Activated effector memory CD4-positive, alpha-beta T cell treated with Interleukin-2 at 50 U/mL for 16 hours (primary cell): Measurements from ENCODE around the gene GIT1.
A peak's percentile ranks its signal among the peaks of the same experiment; 100 is the strongest.

Experiments used
- DNase-seq: peaks from one replicate; pipeline ENCODE4 v3.0.0-alpha.2; 2020

The GIT1 gene

DNA sequence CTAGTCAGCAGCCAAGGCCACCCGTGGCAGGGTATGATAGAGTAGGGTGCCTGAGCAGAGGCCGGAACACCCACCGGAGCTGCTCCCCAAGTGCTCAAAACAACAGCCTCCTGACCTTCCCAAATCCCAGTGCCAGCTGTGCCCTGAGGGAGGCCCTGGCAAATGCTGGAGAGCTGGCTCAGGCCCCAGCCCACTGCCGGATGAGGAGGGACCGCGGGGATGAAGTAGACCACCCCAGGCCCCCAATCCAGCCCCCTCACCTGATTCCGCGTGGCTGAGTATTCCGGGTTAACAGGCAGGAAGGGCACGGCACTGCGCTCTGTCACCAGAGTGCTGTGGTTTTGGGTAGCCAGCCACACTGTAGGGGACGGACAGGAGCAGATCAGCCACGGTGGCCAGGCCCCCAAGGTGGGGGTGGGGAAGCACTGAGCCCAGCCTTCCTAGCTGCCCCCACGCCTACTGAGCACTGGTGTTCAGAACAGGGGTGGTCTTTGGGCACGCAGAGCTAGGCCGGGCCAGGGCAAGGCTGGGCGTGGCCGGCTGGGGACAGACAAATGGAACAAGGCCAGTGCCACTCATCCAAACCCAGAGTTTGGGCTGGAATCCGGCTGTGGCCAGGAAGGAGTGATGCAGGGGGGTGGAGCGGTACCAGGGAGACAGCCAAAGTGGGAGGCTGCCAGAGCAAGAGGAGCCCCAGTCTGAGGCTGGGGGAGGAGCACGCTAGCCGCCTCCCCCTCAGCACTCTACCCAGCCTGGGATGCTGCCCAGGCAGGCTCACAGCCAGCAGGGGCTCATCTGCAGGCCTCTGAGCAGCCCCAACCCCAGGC, 11.8 kb downstream of the GIT1 start:
- no peak for DNase-seq

DNA sequence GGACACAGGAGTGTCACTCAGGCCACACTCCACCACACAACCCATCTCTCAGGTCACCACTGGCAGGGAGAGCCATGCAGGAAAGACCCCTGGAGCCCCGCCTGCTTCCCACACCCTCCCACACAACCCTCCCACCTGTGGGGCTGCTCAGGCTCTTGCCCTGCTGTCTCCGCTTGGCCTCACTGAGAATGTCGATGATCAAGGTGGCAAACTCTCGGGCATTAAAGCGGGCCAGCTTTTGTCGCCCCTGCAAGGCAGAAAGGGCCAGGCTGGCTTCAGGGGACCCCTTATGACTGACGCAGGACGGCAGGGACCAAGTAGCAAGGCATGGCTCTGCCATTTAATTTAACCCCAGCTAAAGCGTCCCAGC, 12.5 kb downstream of the GIT1 start:
- no peak for DNase-seq

DNA sequence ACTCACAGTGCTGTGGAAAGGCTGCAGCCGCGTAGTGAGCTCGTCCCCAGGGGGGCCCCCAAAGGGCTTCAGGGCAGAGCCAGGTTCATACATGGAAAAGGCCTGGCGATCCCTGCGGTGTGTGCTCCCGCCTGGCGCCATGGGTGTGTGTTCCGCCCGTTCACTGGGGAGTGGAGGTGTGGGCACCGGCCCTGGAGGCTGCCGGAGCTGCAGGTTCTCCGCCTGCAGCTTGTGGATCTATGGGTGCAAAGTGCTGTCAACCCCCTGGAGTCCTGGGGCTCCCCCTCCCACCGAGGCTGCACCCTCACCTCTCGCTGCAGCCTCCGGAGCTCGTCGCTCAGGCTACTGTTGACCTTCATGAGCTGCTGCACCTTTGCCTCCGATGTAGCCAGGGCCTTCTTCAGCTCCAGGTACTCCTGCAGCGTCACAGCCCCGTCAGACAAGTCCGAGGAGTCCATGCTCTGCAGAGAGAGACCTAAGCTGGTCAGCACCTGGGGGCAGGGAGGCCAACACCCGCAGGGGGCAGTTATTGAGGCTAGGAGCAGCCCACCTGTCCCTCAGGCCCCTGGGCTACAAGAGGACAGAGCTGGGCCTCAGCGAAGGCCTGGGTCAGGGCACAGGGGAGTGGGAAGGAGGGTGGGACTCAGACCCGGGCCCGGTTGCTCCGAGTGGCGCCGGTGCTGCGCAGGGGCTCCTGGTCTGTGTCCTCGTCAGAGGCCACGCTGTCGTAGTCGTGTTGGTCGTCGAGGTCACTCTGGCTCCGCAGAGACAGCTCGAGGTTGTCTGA, 13.0 kb downstream of the GIT1 start:
- DNase-seq, result no peak

DNA sequence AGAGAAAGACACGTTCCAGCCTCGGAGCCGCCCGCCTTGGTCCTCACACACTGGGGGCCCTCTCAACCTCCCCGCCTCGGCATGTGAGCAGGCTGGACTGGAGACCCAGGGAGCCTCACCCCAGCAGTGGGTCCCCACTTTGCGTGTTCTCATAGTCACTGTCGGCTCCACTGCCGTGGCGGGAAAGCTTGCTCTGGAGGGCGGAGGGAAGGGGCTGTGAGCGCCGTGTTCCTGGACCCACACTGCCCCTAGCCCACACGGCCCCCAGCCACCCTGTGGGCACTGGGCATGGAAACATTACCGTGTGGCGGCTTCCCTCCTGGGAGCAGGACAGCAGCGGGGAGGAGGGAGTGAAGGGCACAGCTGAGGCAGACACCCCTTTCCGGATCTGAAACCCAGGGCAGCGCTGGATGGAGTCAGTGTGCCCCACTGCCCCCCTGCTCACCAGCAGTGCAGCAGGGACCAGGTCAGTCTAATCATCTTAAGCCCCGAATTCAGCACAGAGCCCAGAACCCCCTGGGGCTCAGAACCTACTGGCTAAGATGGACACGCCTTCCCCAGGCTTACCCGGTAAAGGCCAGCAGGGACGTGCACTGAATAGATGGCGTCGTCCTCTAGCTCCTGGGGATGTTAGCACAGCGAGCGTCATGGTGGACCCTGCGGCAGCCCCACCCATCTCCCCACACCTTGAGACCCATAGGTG, 13.8 kb downstream of the GIT1 start:
- DNase-seq, result no peak

DNA sequence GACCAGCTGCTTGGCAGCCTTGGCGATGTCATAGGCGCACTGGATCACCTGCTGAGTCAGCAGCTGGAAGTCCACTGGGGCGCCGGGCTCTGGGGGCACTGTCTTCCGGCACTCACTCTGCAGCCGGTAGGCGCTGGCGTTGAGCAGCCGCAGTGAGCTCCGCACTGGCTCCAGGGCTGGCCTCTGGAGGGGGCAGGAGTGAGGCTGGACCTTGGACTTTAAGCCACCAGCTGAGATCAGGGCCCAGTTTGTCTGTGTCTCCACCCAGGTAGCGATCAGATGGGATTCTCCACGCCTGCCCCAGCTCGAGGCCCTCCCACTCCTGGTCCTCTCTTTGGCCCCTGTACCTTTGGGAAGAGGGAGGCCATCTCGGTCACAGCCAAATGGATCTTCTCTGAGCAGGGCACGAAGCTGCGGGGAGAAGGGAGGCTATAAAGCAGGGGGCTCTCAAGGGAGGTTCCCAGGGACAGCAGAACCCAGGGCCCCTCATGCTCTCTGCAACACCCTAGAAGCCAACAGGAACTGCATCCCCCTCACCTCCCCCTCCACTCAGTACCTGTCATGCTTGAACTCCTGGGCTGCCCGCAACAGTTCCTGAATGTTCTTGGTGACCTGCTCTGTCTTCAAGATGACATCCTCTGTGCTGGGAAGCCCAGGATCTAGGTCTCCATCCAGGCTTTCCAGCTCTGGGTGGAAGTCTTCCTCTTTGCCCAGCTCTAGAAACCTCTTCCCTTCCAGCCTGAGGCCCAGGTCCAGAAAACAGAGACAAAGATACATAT, 14.5 kb downstream of the GIT1 start:
- no peak for DNase-seq

DNA sequence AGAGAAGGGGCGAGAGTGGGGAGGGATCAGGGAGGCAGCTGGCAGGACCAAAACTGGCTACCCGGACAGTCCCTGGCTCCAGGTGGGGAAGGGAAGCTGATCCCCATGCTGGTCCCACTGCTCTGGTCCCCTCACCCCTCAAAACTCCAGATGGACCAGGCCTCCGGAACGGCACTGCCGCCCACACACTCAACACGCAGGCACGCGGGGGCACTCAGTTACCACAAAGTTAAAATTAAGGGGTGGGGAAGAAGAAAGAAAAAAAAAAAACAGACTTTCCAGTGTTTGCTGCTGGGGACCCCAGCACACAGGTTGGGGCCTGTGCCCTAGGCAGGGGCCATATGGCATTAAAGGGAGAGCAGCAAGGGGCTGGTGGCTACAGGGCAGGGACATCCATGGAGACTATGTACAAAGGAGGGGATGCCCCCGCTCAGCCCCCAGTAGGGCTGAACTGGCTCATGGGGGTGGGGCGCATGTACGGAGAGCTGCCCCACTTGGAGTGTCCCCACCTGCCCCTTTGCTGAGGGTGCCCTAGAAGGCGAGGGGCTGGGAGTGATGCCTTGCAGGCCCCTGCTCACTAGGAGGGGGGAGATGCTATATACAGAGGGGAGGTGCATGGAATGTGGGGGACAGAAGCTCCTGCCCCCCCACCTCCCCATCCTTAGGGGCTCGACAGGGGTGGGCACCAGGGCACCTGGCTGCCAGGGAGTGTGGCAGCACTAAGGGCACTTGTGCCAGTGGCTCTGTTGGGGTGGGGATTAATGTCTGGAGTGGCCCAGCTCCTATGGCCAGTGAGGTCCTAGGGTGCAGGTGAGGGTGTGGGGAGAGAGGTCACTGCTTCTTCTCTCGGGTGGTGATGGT, 15.3 kb downstream of the GIT1 start:
- DNase-seq, result no peak

DNA sequence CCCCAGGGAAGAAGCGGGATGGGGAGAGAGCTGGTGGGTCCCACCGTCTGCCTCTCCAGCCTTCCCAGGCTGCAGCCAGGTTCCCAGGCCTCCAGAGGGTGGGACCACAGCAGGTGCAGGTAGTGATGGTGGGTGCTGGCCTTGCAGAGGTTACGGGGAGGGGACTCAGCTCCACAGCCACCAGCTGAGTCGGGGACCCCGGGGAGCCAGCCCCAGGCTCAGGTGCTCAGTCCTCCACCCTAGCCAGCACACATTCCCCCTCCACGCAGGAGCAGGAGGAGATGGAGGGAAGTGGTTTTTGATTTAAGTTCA, 15.9 kb downstream of the GIT1 start:
- DNase-seq, result no peak

DNA sequence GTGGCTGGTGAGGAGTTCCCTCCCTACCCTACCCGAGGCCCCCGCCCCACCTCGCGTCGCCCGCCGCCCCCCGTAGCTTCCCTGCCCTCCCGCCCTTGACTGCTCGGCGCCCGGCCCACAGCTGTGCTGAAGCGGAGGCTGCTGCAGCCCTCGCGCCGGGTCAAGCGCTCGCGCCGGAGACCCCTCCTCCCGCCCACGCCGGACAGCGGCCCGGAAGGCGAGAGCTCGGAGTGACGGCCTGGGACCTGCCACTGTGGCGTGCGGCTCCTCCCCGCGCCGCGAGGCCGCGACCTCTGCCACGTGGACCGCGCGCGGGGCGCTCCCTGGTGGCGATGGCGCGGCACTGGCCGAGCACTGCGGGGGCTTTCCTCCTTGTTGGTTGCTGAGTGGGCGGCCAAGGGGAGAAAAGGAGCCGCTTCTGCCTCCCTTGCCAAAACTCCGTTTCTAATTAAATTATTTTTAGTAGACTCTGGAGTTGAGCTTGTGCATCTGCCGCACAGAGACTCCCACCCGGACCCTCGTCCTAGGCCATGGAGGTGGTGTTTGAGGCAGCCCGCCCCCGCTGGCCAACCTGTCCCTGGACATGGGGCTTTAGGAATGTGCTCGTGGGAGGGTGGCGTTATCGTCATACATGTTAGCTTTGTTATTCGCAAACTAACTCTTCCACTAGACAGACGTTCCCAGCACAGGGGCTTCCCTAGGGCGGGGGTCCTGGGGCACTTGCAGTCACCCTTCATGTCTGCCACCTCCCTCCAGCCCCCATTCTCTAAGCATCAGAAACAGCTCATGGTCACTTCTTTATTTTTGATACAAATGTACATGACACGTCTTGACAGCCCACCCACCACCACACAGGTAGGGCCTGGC, 16.5 kb downstream of the GIT1 start:
- peak; percentile 21 for DNase-seq

DNA sequence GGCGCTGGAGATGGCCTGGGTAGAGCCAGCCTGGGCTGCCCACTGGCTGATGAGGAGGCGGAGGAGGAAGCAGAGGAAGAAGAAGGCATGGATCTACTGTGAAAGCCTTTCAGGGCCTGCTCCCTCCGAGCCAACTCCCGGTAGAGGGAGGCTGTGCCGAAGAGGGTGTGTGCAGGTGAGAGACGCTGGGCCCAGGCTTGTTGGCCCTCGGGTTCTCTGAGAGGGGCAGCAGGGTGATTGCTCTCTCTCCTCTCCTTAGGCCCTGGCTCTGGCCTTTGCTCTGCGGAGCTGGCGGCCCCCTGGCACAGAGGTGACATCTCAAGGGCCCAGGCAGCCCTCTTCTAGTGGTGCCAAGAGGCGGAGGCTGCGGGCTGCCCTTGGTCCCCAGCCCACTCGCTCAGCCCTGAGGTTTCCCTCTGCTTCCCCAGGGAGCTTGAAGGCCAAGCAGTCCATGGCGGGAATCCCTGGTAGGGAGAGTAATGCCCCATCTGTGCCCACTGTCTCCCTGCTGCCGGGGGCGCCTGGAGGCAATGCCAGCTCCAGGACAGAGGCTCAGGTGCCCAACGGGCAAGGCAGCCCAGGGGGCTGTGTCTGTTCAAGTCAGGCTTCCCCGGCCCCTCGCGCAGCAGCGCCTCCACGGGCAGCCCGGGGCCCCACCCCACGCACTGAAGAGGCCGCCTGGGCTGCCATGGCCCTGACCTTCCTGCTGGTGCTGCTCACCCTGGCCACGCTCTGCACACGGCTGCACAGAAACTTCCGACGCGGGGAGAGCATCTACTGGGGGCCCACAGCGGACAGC, 17.4 kb downstream of the GIT1 start:
- no peak for DNase-seq

DNA sequence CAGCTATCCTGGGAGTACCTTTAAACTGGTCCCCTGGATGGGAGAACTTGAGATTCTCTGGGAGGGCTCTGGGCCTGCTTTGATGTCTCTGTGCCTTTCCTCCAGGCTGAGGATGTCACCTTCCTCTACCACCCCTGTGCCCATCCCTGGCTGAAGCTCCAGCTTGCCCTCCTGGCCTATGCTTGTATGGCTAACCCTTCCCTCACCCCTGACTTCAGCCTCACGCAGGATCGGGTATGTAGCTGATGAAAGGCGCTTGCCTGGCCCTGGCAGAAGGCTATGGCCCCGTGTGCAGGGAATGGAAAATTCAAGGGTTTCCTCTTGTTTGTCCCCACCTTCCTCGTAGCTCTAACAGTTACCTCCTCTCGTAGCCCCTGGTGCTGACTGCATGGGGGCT, 18.0 kb downstream of the GIT1 start:
- no peak for DNase-seq

DNA sequence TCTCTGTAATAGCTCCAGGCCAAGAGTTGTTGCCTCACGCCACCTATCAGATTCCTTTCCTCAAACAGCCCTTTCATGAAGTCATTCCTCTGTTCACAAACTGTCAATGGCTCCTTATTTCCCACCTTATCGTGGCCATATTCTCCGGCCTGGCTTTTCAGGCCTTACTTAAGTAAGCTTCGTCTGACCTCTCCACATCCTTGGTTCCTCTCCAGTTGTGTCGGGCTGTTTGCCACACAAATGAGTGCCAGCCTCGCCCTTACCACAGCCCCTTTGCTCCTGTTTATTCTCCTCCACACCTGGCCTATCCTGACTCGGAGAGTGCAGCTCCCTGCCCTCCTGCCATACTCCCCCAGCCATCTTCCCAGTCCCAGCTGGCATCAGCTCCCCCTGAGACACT, 18.9 kb downstream of the GIT1 start:
- DNase-seq, result no peak

DNA sequence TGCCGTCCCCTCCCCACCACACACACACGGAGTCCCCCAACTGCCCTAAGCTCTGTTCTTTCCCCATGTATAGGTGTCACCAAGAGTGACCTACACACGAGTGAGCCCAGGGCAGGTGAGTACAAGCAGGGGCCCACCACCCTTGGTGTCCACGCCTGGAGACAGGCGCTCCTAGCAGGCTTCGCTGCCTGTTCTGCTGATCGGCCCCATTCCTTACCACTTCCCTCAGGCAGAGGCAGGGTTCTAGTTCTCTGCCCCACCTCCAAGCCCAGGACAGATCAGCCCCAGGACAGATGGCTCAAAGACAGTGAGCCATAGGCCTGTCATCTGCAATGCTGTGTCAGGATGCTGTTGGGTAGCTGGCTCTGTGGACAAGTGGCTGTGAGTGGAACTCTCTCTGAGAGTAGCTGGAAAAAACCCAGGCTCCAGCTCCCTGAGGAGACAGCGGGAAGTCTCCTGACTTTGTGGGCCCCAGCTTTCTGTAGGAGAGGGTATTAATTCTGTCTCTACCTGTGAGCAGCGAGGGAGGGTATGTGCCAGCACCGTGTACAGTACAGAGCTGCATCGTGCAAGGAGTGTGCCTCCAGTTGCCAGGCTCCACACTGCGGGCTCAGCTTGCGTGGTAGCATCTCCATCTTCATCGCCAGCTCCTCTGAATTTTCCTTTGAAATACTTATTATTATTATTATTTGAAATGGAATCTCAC, 20.1 kb downstream of the GIT1 start:
- no peak for DNase-seq

DNA sequence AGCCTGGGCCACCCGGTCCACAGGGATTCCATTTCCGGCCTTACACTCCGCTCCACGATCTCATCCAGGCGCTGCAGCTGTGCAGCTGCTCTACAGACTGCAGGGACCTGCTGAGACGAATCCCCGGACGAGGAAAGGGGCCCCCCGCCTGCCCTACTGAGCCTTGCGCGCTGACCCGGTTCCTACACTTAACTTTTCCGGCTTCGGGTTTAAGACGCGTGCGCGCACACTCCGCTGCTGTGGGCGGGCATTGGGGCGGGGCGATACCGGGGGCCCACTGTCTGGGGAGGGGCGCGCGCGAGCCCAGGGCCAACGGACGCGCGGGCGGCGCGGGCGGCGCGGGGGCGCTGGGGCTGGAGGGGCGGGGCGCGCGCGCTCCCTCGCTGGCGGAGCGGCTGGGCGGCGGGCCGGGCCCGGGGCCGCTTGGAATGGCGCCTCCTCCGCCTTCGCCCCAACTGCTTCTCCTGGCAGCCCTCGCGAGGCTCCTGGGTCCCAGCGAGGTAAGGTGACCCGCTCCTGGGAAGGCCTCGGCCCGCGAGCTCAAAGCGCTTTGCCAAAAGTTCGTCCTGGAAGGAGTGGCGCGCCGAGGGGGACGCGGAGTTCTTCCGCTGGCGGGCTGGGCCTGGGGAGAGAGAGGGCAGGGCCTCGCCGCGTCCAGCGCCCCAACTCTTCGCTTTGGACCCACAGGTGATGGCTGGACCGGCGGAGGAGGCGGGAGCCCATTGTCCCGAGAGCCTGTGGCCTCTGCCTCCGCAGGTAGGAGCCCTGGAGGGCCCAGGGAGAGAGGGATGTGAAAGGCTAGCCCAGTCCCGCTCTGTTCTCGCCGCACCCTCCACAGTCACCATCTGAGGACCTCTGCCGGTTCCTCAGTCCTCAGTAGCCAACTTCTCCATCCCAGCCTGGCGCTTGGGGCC, 20.9 kb downstream of the GIT1 start, which contains the start of gene TP53I13:
Gene TP53I13, plus strand, starts transcription at position 371 of the 914 bp plus-strand sequence. Its CDS starts 58 bp downstream, at position 429.
- peak; percentile 88 for DNase-seq

DNA sequence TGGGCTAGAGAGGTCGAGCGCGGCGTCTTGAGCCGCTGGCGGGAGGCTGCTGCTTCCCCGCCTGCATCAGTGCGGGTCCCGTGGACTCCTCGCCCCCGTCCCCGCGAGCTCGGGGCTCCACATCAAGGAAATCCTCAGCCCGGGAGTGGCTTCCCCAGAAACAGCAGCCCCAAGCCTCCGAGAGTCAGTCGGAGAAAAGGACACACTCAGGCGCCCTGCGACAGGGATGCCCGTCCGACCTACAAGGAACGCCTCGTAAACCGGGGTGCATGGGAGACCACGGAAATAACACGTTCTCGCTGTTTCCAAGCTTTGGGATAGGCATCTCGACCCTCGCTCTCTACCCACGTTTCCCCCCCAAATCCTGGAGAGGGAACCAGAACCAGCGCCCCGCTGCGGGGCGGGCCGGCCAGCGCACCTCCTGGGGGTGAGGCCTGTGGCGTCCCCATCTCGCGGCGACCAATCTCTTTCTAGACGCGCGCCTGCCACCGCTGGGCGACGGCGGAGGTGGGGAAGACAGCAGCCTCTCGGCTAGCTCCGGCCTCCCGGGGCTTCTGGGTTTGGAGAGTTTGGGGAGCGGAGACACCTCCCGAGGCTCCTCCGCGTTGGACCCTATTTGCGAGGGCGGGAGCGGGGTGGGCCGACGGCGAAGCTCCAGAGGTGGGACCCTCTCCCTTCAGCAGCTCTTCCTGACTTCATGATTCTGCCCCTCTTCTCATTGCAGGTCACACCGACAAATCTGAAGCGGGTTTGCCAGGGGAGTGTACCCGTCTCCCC, 21.7 kb downstream of the GIT1 start:
- peak; percentile 71 for DNase-seq

DNA sequence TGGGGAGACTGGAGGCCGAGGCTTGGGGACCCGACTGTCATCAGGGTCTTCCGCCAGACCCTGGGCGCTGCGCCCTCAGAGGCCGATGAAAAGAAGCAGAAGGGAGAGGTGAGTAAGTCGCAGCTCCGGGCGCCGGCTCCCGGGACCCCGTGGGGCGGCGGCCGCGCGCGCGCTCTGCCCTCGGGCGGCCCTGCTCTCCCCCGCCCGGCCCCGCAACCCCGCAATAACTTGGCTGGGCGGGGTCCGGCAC, 22.2 kb downstream of the GIT1 start:
- DNase-seq, result peak; percentile 18

DNA sequence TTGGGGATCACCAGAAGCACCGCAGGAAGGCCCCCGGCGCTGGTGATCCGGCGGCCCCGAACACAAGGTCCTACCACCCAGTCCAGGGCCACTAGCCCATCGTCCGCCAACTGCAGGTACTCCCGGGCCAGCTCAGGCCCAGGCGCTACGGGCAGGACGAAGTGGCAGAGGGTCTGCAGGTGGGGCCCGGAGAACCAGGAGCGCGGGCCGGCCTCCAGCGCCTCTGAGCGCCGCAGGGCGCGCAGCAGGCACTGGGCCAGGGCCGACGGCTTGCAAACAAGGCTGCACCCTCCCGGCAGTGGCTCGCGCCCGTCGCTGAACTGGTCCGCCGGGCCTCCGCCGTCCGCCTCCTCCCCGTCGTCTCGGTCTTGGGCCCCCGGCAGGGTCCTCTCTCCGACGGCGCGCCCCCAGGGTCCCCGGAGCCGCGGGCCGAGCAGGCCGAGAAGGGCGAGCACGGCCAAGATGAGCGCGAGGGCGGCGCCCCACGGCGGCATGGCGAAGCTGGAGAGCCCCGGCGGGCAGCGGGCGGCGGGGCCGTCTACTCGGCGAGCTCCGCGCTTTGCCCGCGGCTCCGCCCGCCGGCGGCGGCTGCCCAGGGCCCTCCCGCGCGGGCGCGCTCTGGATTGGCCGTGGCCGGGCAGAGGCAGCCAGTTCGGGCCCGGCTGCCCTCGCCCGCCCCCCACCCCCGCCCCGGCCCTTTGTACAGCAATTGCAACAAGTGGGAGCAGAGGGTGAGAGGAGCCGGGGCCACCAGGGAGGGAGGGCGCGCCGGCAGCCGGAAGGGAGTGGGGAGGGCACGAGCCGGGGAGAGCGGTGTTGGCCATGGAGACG, 22.8 kb downstream of the GIT1 start, which contains the start of gene ABHD15:
Gene ABHD15, minus strand, starts transcription at position 565 of the 831 bp plus-strand sequence. Its CDS starts 71 bp downstream, at position 494.
- peak; percentile 54 for DNase-seq
